Aorta (tissue), 5 donors: ENCODE measurements around the gene GSG1L. TPM values are rescaled to one million over a fixed set of nuclear protein-coding genes. Genes with fewer than 3 reads are reported as not detected.

ENCODE experiments used
- ATAC-seq: fragments of 200-7000 bp; cut with Tn5 transposase; one replicate; pipeline ENCODE4 v1.9.1; 2022; ENCODE audit warnings: moderate library complexity; ENCODE audit not compliant: low FRiP score
- DNase-seq, 2 donors: peaks; one replicate each; pipeline ENCODE4 v3.0.0-alpha.2; 2020
- H3K27ac ChIP-seq, 2 donors: one replicate each; pipeline ENCODE4 v1.5.1; 2013; ENCODE audit warnings: low read length in 2 of 2, mild to moderate bottlenecking in 2 of 2, moderate library complexity in 2 of 2, control low read depth in 1 of 2, inconsistent platforms in 1 of 2, low read depth in 1 of 2
- H3K27me3 ChIP-seq, 2 donors: one replicate each; pipeline ENCODE4 v1.6.1; 2013; ENCODE audit warnings: control low read depth in 1 of 2, low read length in 1 of 2, mild to moderate bottlenecking in 1 of 2, moderate library complexity in 1 of 2; ENCODE audit not compliant: insufficient read depth in 2 of 2, control insufficient read depth in 1 of 2
- H3K36me3 ChIP-seq, 2 donors: one replicate each; pipeline ENCODE4 v1.6.1; 2013; ENCODE audit warnings: control low read depth in 1 of 2, low read length in 1 of 2, mild to moderate bottlenecking in 1 of 2; ENCODE audit not compliant: insufficient read depth in 2 of 2, control insufficient read depth in 1 of 2
- H3K4me1 ChIP-seq, 2 donors: one replicate each; pipeline ENCODE4 v1.6.1; 2013; ENCODE audit warnings: low read length in 2 of 2, control low read depth in 1 of 2, mild to moderate bottlenecking in 1 of 2, moderate library complexity in 1 of 2; ENCODE audit not compliant: insufficient read depth in 2 of 2, control insufficient read depth in 1 of 2
- H3K4me3 ChIP-seq, 2 donors: one replicate each; pipeline ENCODE4 v1.5.1; 2013; ENCODE audit warnings: low read length in 2 of 2, control low read depth in 1 of 2, mild to moderate bottlenecking in 1 of 2
- H3K9me3 ChIP-seq: one replicate; pipeline ENCODE4 v1.6.1; 2013; ENCODE audit warnings: mild to moderate bottlenecking, low read length; ENCODE audit not compliant: control insufficient read depth
- WGBS, 2 donors: extraction: QIAGEN DNeasy Blood & Tissue Kit; methylation state at CpG; one replicate each; pipeline ENCODE4 v1.1.7; 2013; 5-methylcytosine and 5-hydroxymethylcytosine counted together
- intact Hi-C, 2 donors: fragments of 100-400 bp; cut with DNase I; formaldehyde crosslinking; loops; one replicate each; pipeline versions ENCODE4 v1.14.2 to v1.15.0; 2022
- polyA plus RNA-seq, 2 donors: library from polyadenylated mRNA; stranded (reverse); fragments of 200-250 nt; gene quantifications; one replicate each; pipeline ENCODE4 v1.2.3, GENCODE V29; 2013
- total RNA-seq, 2 donors: library from RNA; stranded (reverse); fragmentation: NEBNext Ultra II Directional; extraction: Animal tissue kit (Norgen Biotek cat#: 25700); gene quantifications; one replicate each; pipeline ENCODE4 v1.2.1, GENCODE V29; 2021
- donor health status: healthy with polysubstance abuse.
- donor health status: Bipolar disorder and iron deficiency.
- donor health status: DM: no; HTN: no; CAD: no.
- donor health status: DM: no; HTN: no; CAD: no.
- donor health status: DM: yes; HTN: yes; CAD: no.

GSG1L gene
- total and polyA plus RNA-seq, 4 donors, result 1.6 to 22.2 (median 7.2) TPM

DNA sequence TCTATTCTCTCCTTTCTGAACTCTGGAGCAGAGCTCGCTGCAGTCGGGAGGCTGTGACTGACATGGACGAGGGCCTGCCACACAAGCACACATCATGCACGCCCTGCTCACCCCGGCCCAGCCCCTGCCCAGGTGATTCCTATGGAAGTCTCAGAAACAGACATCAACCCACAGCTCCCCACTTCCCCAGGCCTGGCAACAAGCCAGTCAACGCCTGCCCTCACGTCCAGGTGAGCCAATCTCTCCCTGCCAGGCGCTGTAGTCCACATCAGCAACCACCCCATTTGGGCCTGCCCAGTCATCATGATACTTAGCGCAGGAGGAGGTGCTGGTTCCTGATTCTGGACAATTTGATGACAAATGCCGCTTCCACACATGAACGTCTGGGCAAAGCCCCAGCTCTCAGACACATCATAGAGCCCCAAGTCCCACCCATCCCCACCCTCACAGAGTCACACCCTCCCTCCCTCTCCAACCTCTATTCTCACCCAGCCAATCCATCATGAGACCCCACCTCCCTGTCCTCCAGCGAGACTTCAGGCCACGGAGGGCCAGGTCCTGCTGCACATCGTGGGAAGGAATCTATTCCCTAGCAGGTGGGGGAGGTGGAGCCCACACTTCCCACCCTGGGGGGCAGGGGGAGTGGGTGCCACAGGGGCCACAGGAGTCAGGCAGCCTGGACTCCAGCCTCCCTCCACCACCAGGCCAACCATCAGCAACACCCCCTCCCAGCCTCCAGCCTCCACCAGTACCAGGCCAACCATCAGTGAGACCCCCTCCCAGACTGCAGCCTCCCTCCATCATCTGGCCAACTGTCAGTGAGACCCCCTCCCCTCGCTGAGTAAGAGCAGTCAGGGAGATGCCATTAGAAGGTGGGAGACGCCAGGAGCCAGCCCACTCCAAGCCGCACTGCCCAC lies 33.7 kb upstream of the GSG1L start:
- Histone ChIP-seq H3K27me3 (no peaks in the 10 kb centered on the region), H3K4me3 (no peak overlapping the region), H3K4me1 (no peaks in the 10 kb centered on the region), H3K36me3 (peaks cover 4 to 13% of the 10 kb centered on the region in 2 donors), H3K9me3 (no peaks in the 10 kb centered on the region), H3K27ac (no peak overlapping the region)
- DNase-seq (peak; percentile 22 to 75), ATAC-seq (no peak)
- 79 to 81% methylated on average over 17 of the region's 17 CpGs for WGBS, 2 donors
- intact Hi-C loops, result no loop called here

DNA sequence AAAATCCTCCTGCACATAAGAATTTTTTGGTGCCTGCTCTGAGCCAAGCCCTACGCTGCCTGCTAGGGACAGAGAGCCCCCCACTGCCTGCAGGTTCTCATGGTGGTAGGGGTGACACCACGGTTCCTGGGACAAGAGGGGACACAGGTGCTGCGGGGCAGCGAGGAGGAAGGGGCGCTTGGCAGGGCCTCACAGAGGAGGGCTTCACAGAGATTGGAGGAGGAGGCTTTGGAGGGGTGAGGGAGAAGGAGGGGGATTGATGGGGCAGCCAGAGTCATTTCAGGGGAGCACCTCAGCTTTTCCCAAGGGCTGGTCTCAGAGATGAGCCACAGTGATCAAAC lies 29.8 kb upstream of the GSG1L start:
- Histone ChIP-seq H3K36me3 (peaks cover 0 to 2% of the 10 kb centered on the region in 2 donors), H3K4me1 (no peaks in the 10 kb centered on the region), H3K27ac (no peak overlapping the region), H3K27me3 (no peaks in the 10 kb centered on the region), H3K9me3 (no peaks in the 10 kb centered on the region), H3K4me3 (no peak overlapping the region)
- intact Hi-C loops, result no loop called here
- no peak for ATAC-seq
- 82 to 88% methylated on average over 5 of the region's 5 CpGs for WGBS, 2 donors
- DNase-seq, result peak; percentile 17 to 33

DNA sequence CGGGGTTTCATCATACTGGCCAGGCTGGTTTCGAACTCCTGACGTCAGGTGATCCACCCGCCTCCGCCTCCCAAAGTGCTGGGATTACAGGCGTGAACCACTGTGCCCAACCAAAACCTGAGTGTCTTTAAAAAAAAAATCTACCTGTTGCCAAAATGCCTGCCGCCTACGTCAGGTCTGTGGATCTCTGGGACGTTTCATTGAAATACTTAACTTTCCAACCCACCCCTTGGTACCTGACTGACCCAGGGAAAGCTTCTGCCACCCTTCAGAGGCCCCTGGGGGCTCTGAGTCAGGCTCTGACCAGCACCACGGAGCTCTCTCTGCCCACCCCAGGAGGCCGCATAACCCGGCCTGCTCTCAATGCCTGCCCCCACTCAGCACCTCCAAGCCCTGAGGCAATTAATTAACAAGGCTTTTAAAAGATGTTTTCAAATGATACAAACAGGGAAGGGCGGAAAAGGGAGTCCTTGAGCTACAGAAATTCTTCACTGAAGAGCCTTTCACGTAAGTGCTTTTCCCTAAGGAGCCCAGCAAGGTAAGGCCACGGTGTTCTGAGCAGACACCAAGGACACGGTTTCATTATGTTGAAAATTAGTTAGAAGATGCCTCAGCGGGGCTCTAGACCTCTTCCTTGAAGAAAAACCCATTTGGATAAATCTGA lies 29.3 kb upstream of the GSG1L start:
- ATAC-seq, result no peak

DNA sequence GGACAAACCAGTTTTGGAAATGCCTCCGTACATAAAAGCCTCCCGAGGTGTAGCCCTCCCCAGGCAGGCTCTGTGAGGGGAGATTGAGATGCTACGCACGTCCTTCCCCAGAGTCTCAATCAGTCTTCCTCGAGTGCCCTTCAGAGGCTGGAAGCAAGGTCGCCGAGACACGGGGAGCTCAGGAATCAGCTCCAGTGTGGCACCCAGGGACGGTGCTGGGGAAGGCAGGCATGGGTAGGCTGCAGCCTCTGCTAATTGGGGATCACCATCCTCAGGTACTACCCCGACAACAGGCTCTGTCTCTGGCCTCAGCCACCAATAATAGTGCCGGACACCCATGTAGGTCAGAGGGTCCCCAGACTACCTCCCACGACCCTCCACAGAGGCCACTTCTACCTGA lies 28.1 kb upstream of the GSG1L start:
- Histone ChIP-seq H3K36me3 (no peaks in the 10 kb centered on the region), H3K27me3 (no peaks in the 10 kb centered on the region), H3K27ac (no peak overlapping the region), H3K4me3 (no peak overlapping the region), H3K4me1 (no peaks in the 10 kb centered on the region), H3K9me3 (no peaks in the 10 kb centered on the region)
- intact Hi-C loops, result no loop called here
- DNase-seq (peak; percentile 29 to 51), ATAC-seq (no peak)
- 79 to 83% methylated on average over 12 of the region's 12 CpGs for WGBS, 2 donors

More for the DNA sequence above, 29.3 kb upstream of the GSG1L start:
- no peak overlapping the region for H3K4me3 ChIP-seq
- H3K4me1 ChIP-seq, result no peaks in the 10 kb centered on the region
- H3K36me3 ChIP-seq, result no peaks in the 10 kb centered on the region
- intact Hi-C loops, result no loop called here
- WGBS, 2 donors, result 83 to 84% methylated on average over 17 of the region's 17 CpGs
- no peak overlapping the region for H3K27ac ChIP-seq
- H3K27me3 ChIP-seq, result no peaks in the 10 kb centered on the region
- DNase-seq, result peak; percentile 17 to 49
- no peaks in the 10 kb centered on the region for H3K9me3 ChIP-seq

DNA sequence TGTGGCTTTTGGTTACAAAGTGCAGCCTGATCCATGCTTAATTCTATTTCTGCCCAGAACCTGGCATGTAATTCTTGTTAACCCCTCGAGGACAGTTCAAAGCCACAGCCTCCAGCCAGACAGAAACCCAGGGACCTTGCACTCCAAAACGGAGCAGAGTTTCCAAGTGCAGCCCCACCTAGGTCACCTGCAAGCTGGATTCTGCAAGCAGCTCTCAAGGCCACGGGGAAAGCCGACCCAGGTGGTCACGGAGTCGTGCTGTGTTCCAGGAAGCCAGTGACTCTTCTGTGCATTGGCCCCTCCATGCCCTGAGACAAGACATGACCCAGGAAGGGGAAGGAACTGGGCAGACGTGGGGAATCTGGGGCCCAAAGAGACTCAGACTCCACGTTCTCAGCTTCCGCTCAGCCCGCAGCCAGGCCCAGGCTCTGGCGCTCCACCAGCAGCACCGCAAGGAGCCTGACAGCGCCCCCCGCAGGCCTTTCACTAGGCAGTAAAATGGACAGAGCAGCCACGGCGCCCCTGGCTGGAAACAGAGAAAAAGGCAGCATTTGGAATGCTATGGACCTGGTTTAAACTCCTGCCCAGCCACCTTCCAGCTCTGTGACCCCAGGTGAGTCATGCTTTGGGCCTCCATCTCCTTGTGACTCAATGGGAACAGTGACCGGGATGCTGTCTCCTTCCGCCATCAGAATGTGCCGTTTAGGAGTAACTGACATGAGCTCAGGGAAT lies 27.3 kb upstream of the GSG1L start:
- 70 to 74% methylated on average over 19 of the region's 19 CpGs for WGBS, 2 donors
- DNase-seq, result peak; percentile 30 to 66
- Histone ChIP-seq H3K36me3 (no peaks in the 10 kb centered on the region), H3K4me3 (no peak overlapping the region), H3K4me1 (no peaks in the 10 kb centered on the region), H3K9me3 (no peaks in the 10 kb centered on the region), H3K27ac (no peak overlapping the region), H3K27me3 (no peaks in the 10 kb centered on the region)
- intact Hi-C loops, result no loop called here
- no peak for ATAC-seq

DNA sequence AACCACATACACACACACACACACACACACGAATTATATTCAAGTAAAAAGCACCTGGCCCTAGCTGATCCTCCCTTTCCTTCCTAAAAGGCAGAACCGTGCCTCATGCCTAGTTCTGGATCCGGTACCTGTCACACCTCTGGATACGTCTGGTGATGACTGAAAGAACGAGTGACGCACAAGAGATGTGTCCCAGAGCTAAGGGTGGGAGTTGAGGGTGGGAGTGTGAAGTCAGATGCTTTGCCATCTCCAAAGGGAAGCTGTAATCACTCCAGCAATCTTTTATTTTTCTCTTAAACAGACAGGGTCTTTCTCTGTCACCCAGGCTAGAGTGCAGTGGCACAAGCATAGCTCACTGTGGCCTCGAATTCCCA lies 26.5 kb upstream of the GSG1L start:
- intact Hi-C loops, result no loop called here
- WGBS, 2 donors, result 85 to 90% methylated on average over 7 of the region's 7 CpGs
- H3K27ac ChIP-seq, result no peak overlapping the region
- H3K9me3 ChIP-seq, result no peaks in the 10 kb centered on the region
- H3K4me3 ChIP-seq, result no peak overlapping the region
- H3K36me3 ChIP-seq, result no peaks in the 10 kb centered on the region
- DNase-seq (peak; percentile 2 to 14), ATAC-seq (no peak)
- H3K4me1 ChIP-seq, result no peaks in the 10 kb centered on the region
- no peaks in the 10 kb centered on the region for H3K27me3 ChIP-seq

DNA sequence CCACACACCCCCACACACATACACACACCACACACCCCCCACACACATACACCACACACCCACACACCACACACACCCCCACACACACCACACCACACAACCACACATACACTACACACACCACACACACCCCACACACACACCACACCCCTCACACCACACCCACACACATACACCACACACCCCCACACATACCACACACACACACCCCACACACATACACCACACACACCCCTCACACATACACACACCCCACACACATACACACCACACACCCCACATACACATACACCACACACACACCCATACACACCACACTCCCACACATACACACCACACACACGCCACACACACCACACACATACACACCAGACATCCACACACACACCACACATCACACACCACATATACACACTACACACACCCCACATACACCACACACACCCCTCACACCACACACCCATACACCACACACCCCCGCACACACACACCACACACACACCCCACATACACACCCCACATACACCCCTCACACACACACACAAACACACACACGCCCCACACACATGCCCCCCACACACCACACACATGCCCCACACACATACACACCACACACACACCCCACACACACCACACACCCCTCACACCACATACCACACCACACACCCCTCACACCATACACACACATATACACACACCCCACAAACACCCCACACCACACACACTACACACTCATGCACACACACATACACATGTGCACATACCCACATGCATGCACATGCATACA lies 25.9 kb upstream of the GSG1L start:
- no peak overlapping the region for H3K4me3 ChIP-seq
- no peaks in the 10 kb centered on the region for H3K36me3 ChIP-seq
- peak in 1 of 2 donors; percentile 16 for DNase-seq
- no peaks in the 10 kb centered on the region for H3K4me1 ChIP-seq
- intact Hi-C loops, result no loop called here
- H3K27me3 ChIP-seq, result no peaks in the 10 kb centered on the region
- H3K27ac ChIP-seq, result no peak overlapping the region
- ATAC-seq, result no peak
- 92 to 97% methylated on average over 3 of the region's 3 CpGs for WGBS, 2 donors
- H3K9me3 ChIP-seq, result no peaks in the 10 kb centered on the region

DNA sequence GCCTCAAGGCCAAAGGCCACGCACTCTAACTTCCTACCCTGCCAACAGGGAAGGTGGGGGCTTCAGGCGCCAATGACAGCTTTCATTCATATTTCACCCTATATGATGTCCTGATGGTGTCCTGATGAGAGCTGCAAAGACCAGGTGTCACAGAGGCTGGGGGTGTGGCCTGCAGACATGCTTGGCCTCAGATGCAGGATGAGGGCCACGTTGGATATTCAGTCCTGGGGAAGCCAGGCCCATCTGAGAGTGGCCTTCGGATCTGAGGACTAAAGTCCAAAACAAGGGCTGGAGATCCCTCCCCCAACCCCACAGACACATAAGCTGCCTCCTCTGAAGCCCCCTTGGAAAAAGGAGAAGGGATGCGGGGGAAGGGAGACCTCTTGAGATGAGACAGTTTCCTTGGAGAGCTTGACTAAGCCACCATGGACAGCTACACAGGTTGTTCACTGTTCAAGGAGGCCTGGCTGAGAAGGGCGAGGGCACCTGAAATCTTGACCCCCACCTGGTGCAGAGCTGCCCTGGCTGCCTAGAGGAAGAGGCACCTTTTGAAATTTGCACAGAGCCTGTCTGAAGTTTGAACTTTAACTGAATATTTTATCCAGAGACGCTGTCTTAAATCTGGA lies 24.3 kb upstream of the GSG1L start:
- no peak for ATAC-seq
- no peaks in the 10 kb centered on the region for H3K4me1 ChIP-seq
- no peak overlapping the region for H3K27ac ChIP-seq
- no peaks in the 10 kb centered on the region for H3K9me3 ChIP-seq
- intact Hi-C loops, result no loop called here
- H3K36me3 ChIP-seq, result no peaks in the 10 kb centered on the region
- no peak for DNase-seq
- no peaks in the 10 kb centered on the region for H3K27me3 ChIP-seq
- H3K4me3 ChIP-seq, result no peak overlapping the region
- 88 to 90% methylated on average over 7 of the region's 7 CpGs for WGBS, 2 donors
